SU-DHL-6 (cell line): Measurements from ENCODE around the gene FNIP2.

Source experiments
- H2AFZ ChIP-seq: fragments of 200-600 bp; sonication (generic); 2 replicates; pipeline ENCODE4 v1.6.1; 2014; ENCODE audit warnings: low read depth, mild to moderate bottlenecking, moderate library complexity, mixed read lengths, antibody characterized with exemption, low read length; ENCODE audit not compliant: severe bottlenecking
- H3F3A ChIP-seq: fragments of 200-600 bp; shearing (Covaris generic); 2 replicates; pipeline ENCODE4 v1.6.0; 2016; ENCODE audit warnings: antibody characterized with exemption, mild to moderate bottlenecking; ENCODE audit not compliant: insufficient read depth
- H3K27ac ChIP-seq: fragments of 200-600 bp; sonication (generic); 2 replicates; pipeline ENCODE4 v1.5.1; 2016; ENCODE audit warnings: low read depth, mild to moderate bottlenecking, low read length, moderate library complexity, mixed read lengths
- H3K27me3 ChIP-seq: fragments of 200-600 bp; sonication (generic), shearing (Covaris generic); 2 replicates; pipeline ENCODE4 v1.6.0; 2014; ENCODE audit warnings: mild to moderate bottlenecking, low read length
- H3K36me3 ChIP-seq: fragments of 200-600 bp; sonication (generic); 2 replicates; pipeline ENCODE4 v1.6.1; 2014; ENCODE audit warnings: mild to moderate bottlenecking, low read length, mixed read lengths
- H3K4me2 ChIP-seq: fragments of 300-600, 200-600 bp; shearing (Covaris generic), sonication (generic); 2 replicates; pipeline ENCODE4 v1.6.0; 2014; ENCODE audit warnings: low read length, low read depth, mild to moderate bottlenecking; ENCODE audit not compliant: poor library complexity, severe bottlenecking
- H3K4me3 ChIP-seq: fragments of 200-600 bp; sonication (generic); 2 replicates; pipeline ENCODE4 v1.5.1; 2014; ENCODE audit warnings: antibody characterized with exemption, low read length, mild to moderate bottlenecking, mixed read lengths; ENCODE audit not compliant: insufficient read depth, poor library complexity, severe bottlenecking
- H3K79me2 ChIP-seq: fragments of 200-600 bp; sonication (generic); 2 replicates; pipeline ENCODE4 v1.6.1; 2014; ENCODE audit warnings: mild to moderate bottlenecking, low read length, moderate library complexity; ENCODE audit not compliant: insufficient read depth
- H3K9ac ChIP-seq: fragments of 200-600 bp; sonication (generic); 2 replicates; pipeline ENCODE4 v1.7.0; 2014; ENCODE audit warnings: mild to moderate bottlenecking, low read length
- H3K9me2 ChIP-seq: fragments of 200-600 bp; sonication (generic); replicated peaks from 2 replicates; pipeline ENCODE4 v1.6.1; 2014; ENCODE audit warnings: low read length; ENCODE audit not compliant: insufficient read depth
- H3K9me3 ChIP-seq: fragments of 200-600 bp; sonication (generic); 2 replicates; pipeline ENCODE4 v1.6.1; 2014; ENCODE audit warnings: low read length, mixed read lengths; ENCODE audit not compliant: insufficient read depth
- H4K20me1 ChIP-seq: fragments of 200-600 bp; sonication (generic); 2 replicates; pipeline ENCODE4 v1.6.1; 2014; ENCODE audit warnings: low read depth, mild to moderate bottlenecking, antibody characterized with exemption, low read length, moderate library complexity, mixed read lengths
- CTCF ChIP-seq: fragments of 200-600 bp; sonication (generic); IDR thresholded peaks from one replicate; pipeline ENCODE4 v1.5.1; 2017; ENCODE audit warnings: antibody characterized with exemption, mild to moderate bottlenecking, low read length, moderate library complexity; ENCODE audit not compliant: insufficient read depth, poor library complexity, severe bottlenecking
- EZH2phosphoT487 ChIP-seq: fragments of 200-600 bp; sonication (generic), shearing (Covaris generic); conservative IDR thresholded peaks from 2 replicates; pipeline ENCODE4 v1.6.1; 2018; ENCODE audit warnings: mild to moderate bottlenecking, antibody characterized with exemption, low read length, moderate library complexity, mixed read lengths

FNIP2 gene

GRCh38 chr4:158814207-158814606 is 45.4 kb downstream of the FNIP2 start:
- no peaks in the 10 kb centered on the region for H3K36me3 ChIP-seq
- H3K9me3 ChIP-seq, result no peaks in the 10 kb centered on the region
- TF ChIP-seq EZH2phosphoT487, result no peak
- no peak for TF ChIP-seq CTCF
- no peak overlapping the region for H3K27ac ChIP-seq
- H3K9ac ChIP-seq, result no peak overlapping the region
- H3K9me2 ChIP-seq, result no peaks in the 10 kb centered on the region
- no peak overlapping the region for H2AFZ ChIP-seq
- no peaks in the 10 kb centered on the region for H3F3A ChIP-seq
- no peaks in the 10 kb centered on the region for H3K27me3 ChIP-seq
- H3K79me2 ChIP-seq, result no peaks in the 10 kb centered on the region
- H4K20me1 ChIP-seq, result no peaks in the 10 kb centered on the region
- no peak overlapping the region for H3K4me2 ChIP-seq
- no peak overlapping the region for H3K4me3 ChIP-seq

GRCh38 chr4:158814636-158815330 is 46.0 kb downstream of the FNIP2 start:
- Histone ChIP-seq H4K20me1 (no peaks in the 10 kb centered on the region), H3K9me2 (no peaks in the 10 kb centered on the region), H3K36me3 (no peaks in the 10 kb centered on the region), H3F3A (no peaks in the 10 kb centered on the region), H3K4me3 (no peak overlapping the region), H3K9me3 (no peaks in the 10 kb centered on the region), H3K79me2 (no peaks in the 10 kb centered on the region), H3K9ac (no peak overlapping the region), H3K27me3 (no peaks in the 10 kb centered on the region), H3K27ac (no peak overlapping the region), H2AFZ (no peak overlapping the region), H3K4me2 (no peak overlapping the region)
- no peak for TF ChIP-seq CTCF
- TF ChIP-seq EZH2phosphoT487, result no peak

GRCh38 chr4:158816955-158817354 is 48.1 kb downstream of the FNIP2 start:
- H3K27me3 ChIP-seq, result no peaks in the 10 kb centered on the region
- no peaks in the 10 kb centered on the region for H3K9me3 ChIP-seq
- no peaks in the 10 kb centered on the region for H3F3A ChIP-seq
- H3K36me3 ChIP-seq, result no peaks in the 10 kb centered on the region
- H3K27ac ChIP-seq, result no peak overlapping the region
- no peaks in the 10 kb centered on the region for H4K20me1 ChIP-seq
- no peaks in the 10 kb centered on the region for H3K9me2 ChIP-seq
- no peak overlapping the region for H3K4me2 ChIP-seq
- H2AFZ ChIP-seq, result no peak overlapping the region
- H3K9ac ChIP-seq, result no peak overlapping the region
- no peaks in the 10 kb centered on the region for H3K79me2 ChIP-seq
- no peak for TF ChIP-seq CTCF
- no peak for TF ChIP-seq EZH2phosphoT487
- no peak overlapping the region for H3K4me3 ChIP-seq
